ENCODE measurements around the gene FBL. TPM values are rescaled to one million over a fixed set of nuclear protein-coding genes. Genes with fewer than 3 reads are reported as not detected.

FBL gene
- total and polyA plus RNA-seq, 2 of the 13 experiments (the other 11 are each of a cell fraction or from before 2014, with no cell fraction given): 153 to 468 TPM

GRCh38 chr19:39890755-39891551 lies 44.8 kb upstream of the FBL start:
- WGBS (ENCODE audit: low lambda C conversion rate): 90% methylated on average over 17 of the region's 17 CpGs
- intact Hi-C loops (cut with micrococcal nuclease; ENCODE audit: unreplicated experiment): no loop called here
- Histone ChIP-seq H3K27me3 (ENCODE audit: control insufficient read depth in 1 of 2, insufficient read depth in 2 of 2, low read length in 2 of 2) (no peaks in the 10 kb centered on the region), H4K20me1 (ENCODE audit: insufficient read depth, low read length) (no peaks in the 10 kb centered on the region), H3K9ac (ENCODE audit: insufficient read depth, low read depth, low read length) (no peak overlapping the region), H3K4me1 (ENCODE audit: insufficient read depth, low read length) (peaks cover 22% of the 10 kb centered on the region), H2AFZ (ENCODE audit: low read length) (no peak overlapping the region), H3K4me3 (replicated peaks in 1 of 3; ENCODE audit: insufficient read depth in 1 of 3, low read depth in 2 of 3, low read length in 3 of 3) (no peak overlapping the region), H3K36me3 (replicated peaks in 1 of 2; ENCODE audit: control insufficient read depth in 1 of 2, insufficient read depth in 2 of 2, low read length in 2 of 2) (no peaks in the 10 kb centered on the region), H3K79me2 (ENCODE audit: insufficient read depth, low read length) (no peaks in the 10 kb centered on the region), H3K27ac (ENCODE audit: extremely low read length, insufficient read depth, low read length) (peak overlapping the region; percentile 6), H3K9me3 (ENCODE audit: low read length) (no peaks in the 10 kb centered on the region), H3K4me2 (ENCODE audit: low read depth, low read length) (no peak overlapping the region)
- FAIRE-seq: no peak
- in situ Hi-C loops (cut with HindIII; ENCODE audit: extremely low pct_ligation_motif_present, low pct_unique_long_range_greater_than_20kb): loop anchor here (5.0 kb wide), 1 partner anchor 81 kb away; the partner anchor contains the start of gene PSMC4
- no peak for ATAC-seq
- ChIA-PET POLR2A (interaction anchor here (1.9 kb wide), 1 partner anchor 80 kb away, joined by 6 read pairs; the partner anchor contains the start of gene PSMC4), CTCF (ENCODE audit: low intra/inter-chr PET ratio, low total read pairs) (no interaction called here)
- DNase-seq (ENCODE audit: low spot score): no peak
- no TSS peak for BruUV-seq (replicated peaks)
- no peak for TF ChIP-seq IRF2 (CRISPR knock-in tag; IDR thresholded peaks at IDR 0.05)
- TF ChIP-seq RERE (CRISPR knock-in tag; IDR thresholded peaks at IDR 0.05; ENCODE audit: low read depth): no peak
- TF ChIP-seq KAT8 (CRISPR knock-in tag; IDR thresholded peaks at IDR 0.05): no peak
- no peak for TF ChIP-seq ZNF468 (CRISPR knock-in tag; IDR thresholded peaks at IDR 0.05)
- no peak for TF ChIP-seq ZNF773 (CRISPR knock-in tag; IDR thresholded peaks at IDR 0.05; ENCODE audit: borderline replicate concordance)
- TF ChIP-seq KLF6 (CRISPR knock-in tag; IDR thresholded peaks at IDR 0.05): no peak
- no peak for TF ChIP-seq MAFG (CRISPR knock-in tag; IDR thresholded peaks at IDR 0.05)
- no peak for TF ChIP-seq ZNF576 (CRISPR knock-in tag; IDR thresholded peaks at IDR 0.05)
- TF ChIP-seq ZSCAN22 (CRISPR knock-in tag; IDR thresholded peaks at IDR 0.05): no peak
- TF ChIP-seq FOXO4 (CRISPR knock-in tag; conservative IDR thresholded peaks at IDR 0.05): 0 out of 2 replicates have a peak, but pooled peaks have one; percentile 35
- TF ChIP-seq ZNF354B (CRISPR knock-in tag; IDR thresholded peaks at IDR 0.05): no peak
- TF ChIP-seq ZFP36L2 (CRISPR knock-in tag; IDR thresholded peaks at IDR 0.05): no peak
- no peak for TF ChIP-seq NFRKB (IDR thresholded peaks at IDR 0.05)
- TF ChIP-seq NR2C2 (CRISPR knock-in tag; IDR thresholded peaks at IDR 0.05; ENCODE audit: borderline replicate concordance): no peak
- TF ChIP-seq ZNF891 (CRISPR knock-in tag; IDR thresholded peaks at IDR 0.05): 0 out of 2 replicates have a peak, but pooled peaks have one; percentile 11
- TF ChIP-seq ZSCAN25 (CRISPR knock-in tag; IDR thresholded peaks at IDR 0.05): no peak
- TF ChIP-seq ZBTB2 (CRISPR knock-in tag; IDR thresholded peaks at IDR 0.05; ENCODE audit: low read depth): no peak
